Measurements from ENCODE around the gene AOPEP.

- no peak for TF ChIP-seq CTCF (IDR thresholded peaks at IDR 0.05)
- TF ChIP-seq EZH2 (IDR thresholded peaks at IDR 0.05), result no peak
Observed at GRCh38 chr9:94952565-94953373, 226.3 kb downstream of the AOPEP start.
